Endodermal cell (in vitro differentiated cells): ENCODE data around the gene IGSF1. TPM values are rescaled to one million over a fixed set of nuclear protein-coding genes. Genes with fewer than 3 reads are reported as not detected.

ENCODE experiments used
- DNase-seq: peaks from one replicate; pipeline ENCODE4 v3.0.0-alpha.2; 2017
- H3K27ac ChIP-seq: 2 replicates; pipeline ENCODE4 v1.5.1; 2013; ENCODE audit warnings: mild to moderate bottlenecking, low read depth, low read length, moderate library complexity
- H3K27me3 ChIP-seq: 2 replicates; pipeline ENCODE4 v1.6.1; 2013; ENCODE audit warnings: mild to moderate bottlenecking, low read length, moderate library complexity; ENCODE audit not compliant: insufficient read depth, control insufficient read depth, poor library complexity, severe bottlenecking
- H3K36me3 ChIP-seq: 2 replicates; pipeline ENCODE4 v1.7.0; 2013; ENCODE audit warnings: mild to moderate bottlenecking, low read length, moderate library complexity; ENCODE audit not compliant: control insufficient read depth, insufficient read depth
- H3K4me1 ChIP-seq: one replicate; pipeline ENCODE4 v1.7.0; 2013; ENCODE audit warnings: low read length; ENCODE audit not compliant: control insufficient read depth, insufficient read depth
- H3K4me3 ChIP-seq: 2 replicates; pipeline ENCODE4 v1.5.1; 2013; ENCODE audit warnings: mild to moderate bottlenecking, low read length, moderate library complexity
- H3K9ac ChIP-seq: 2 replicates; pipeline ENCODE4 v1.6.1; 2013; ENCODE audit warnings: mild to moderate bottlenecking, low read length, moderate library complexity; ENCODE audit not compliant: poor library complexity, severe bottlenecking; ENCODE audit errors: extremely low read depth
- H3K9me3 ChIP-seq: 2 replicates; pipeline ENCODE4 v1.6.1; 2013; ENCODE audit warnings: mild to moderate bottlenecking, low read length, moderate library complexity; ENCODE audit not compliant: control insufficient read depth
- H3K27ac Mint-ChIP-seq: 2 replicates; pipeline ENCODE4 v1.8.0; 2020; ENCODE audit warnings: mixed read lengths
- H3K27me3 Mint-ChIP-seq: 2 replicates; pipeline ENCODE4 v1.8.0; 2021; ENCODE audit warnings: mild to moderate bottlenecking, mixed read lengths; ENCODE audit not compliant: insufficient read depth
- H3K36me3 Mint-ChIP-seq: 2 replicates; pipeline ENCODE4 v1.8.0; 2020; ENCODE audit warnings: low read depth, mixed read lengths
- H3K4me1 Mint-ChIP-seq: 2 replicates; pipeline ENCODE4 v1.8.0; 2020; ENCODE audit warnings: mixed read lengths
- H3K4me3 Mint-ChIP-seq: 2 replicates; pipeline ENCODE4 v1.8.0; 2020; ENCODE audit warnings: mild to moderate bottlenecking, moderate library complexity, mixed read lengths
- H3K9me3 Mint-ChIP-seq: 2 replicates; pipeline ENCODE4 v1.8.0; 2020; ENCODE audit warnings: mild to moderate bottlenecking, mixed read lengths
- CTCF ChIP-seq: fragments of 200-600 bp; sonication (generic); conservative IDR thresholded peaks from 2 replicates; pipeline ENCODE4 v1.5.0; 2021; ENCODE audit warnings: antibody characterized with exemption, mild to moderate bottlenecking
- WGBS, 2 experiments: methylation state at CpG; one replicate each; pipeline versions ENCODE4 v1.1.5 to v1.1.7; 2013; ENCODE audit warnings: missing lambda C conversion rate in 2 of 2, mixed read lengths in 1 of 2; ENCODE audit not compliant: insufficient coverage in 1 of 2, insufficient read length in 1 of 2; 5-methylcytosine and 5-hydroxymethylcytosine counted together
- total RNA-seq, 2 donors: library from RNA; stranded (reverse); fragmentation: NEBNext Ultra II Directional in 1 of 2; extraction: Animal tissue kit (Norgen Biotek cat#: 25700) in 1 of 2; gene quantifications; 2 replicates in 1 of 2; 3 replicates in 1 of 2; pipeline ENCODE4 v1.2.1, GENCODE V29; 2021

IGSF1 gene
- total RNA-seq, 2 donors from 2014 or later, result 5.6 to 10.5 TPM

GRCh38 chrX:131301155-131301554 is 12.0 kb upstream of the IGSF1 start:
- Histone ChIP-seq H3K36me3 (no peaks in the 10 kb centered on the region), H3K9me3 (no peaks in the 10 kb centered on the region), H3K27me3 (no peaks in the 10 kb centered on the region), H3K9ac (no peak overlapping the region), H3K4me1 (no peaks in the 10 kb centered on the region), H3K27ac (no peak overlapping the region), H3K4me3 (no peak overlapping the region)
- no peak for TF ChIP-seq CTCF
- H3K9me3 Mint-ChIP-seq, result no peaks in the 10 kb centered on the region
- no peak for DNase-seq
- peaks cover 11% of the 10 kb centered on the region for H3K4me1 Mint-ChIP-seq
- H3K27ac Mint-ChIP-seq, result no peak overlapping the region
- 84% methylated on average over 5 of the region's 5 CpGs; no CpG with 5 or more reads in 1 of the 2 experiments for WGBS, 2 experiments
- H3K4me3 Mint-ChIP-seq, result no peak overlapping the region
- H3K27me3 Mint-ChIP-seq, result no peaks in the 10 kb centered on the region
- no peaks in the 10 kb centered on the region for H3K36me3 Mint-ChIP-seq

- Mint-ChIP-seq H3K9me3 (no peaks in the 10 kb centered on the region), H3K27ac (no peak overlapping the region), H3K4me3 (no peak overlapping the region), H3K4me1 (peaks cover 10% of the 10 kb centered on the region), H3K27me3 (no peaks in the 10 kb centered on the region), H3K36me3 (no peaks in the 10 kb centered on the region)
- no peaks in the 10 kb centered on the region for H3K4me1 ChIP-seq
- no peak overlapping the region for H3K4me3 ChIP-seq
- H3K36me3 ChIP-seq, result no peaks in the 10 kb centered on the region
- no peak overlapping the region for H3K27ac ChIP-seq
- no peak for DNase-seq
- 88% methylated on average over 3 of the region's 3 CpGs; no CpG with 5 or more reads in 1 of the 2 experiments for WGBS, 2 experiments
- H3K9me3 ChIP-seq, result no peaks in the 10 kb centered on the region
- H3K27me3 ChIP-seq, result no peaks in the 10 kb centered on the region
- no peak overlapping the region for H3K9ac ChIP-seq
- TF ChIP-seq CTCF, result no peak
Measured at GRCh38 chrX:131298846-131299245, 9.7 kb upstream of the IGSF1 start.

GRCh38 chrX:131298036-131298435 is 8.9 kb upstream of the IGSF1 start:
- no peaks in the 10 kb centered on the region for H3K27me3 ChIP-seq
- Mint-ChIP-seq H3K4me1 (peaks cover 10% of the 10 kb centered on the region), H3K36me3 (no peaks in the 10 kb centered on the region), H3K9me3 (no peaks in the 10 kb centered on the region), H3K27ac (no peak overlapping the region), H3K4me3 (no peak overlapping the region), H3K27me3 (no peaks in the 10 kb centered on the region)
- no peak overlapping the region for H3K9ac ChIP-seq
- 93 to 100% methylated on average over 1 to 2 of the region's 2 CpGs for WGBS, 2 experiments
- no peak for DNase-seq
- H3K9me3 ChIP-seq, result no peaks in the 10 kb centered on the region
- no peaks in the 10 kb centered on the region for H3K4me1 ChIP-seq
- H3K4me3 ChIP-seq, result no peak overlapping the region
- no peak overlapping the region for H3K27ac ChIP-seq
- no peak for TF ChIP-seq CTCF
- no peaks in the 10 kb centered on the region for H3K36me3 ChIP-seq
